NCI-H1105 treated with DMSO at 0.1 percent for 48 hours (cell line): Measurements from ENCODE around the gene WDR83.
"Not testable (repeated sequence)": the region's sequence is repeated elsewhere in the genome, so short reads cannot be mapped to it uniquely, and the experiment has no call there.

ENCODE experiments used
- DNase-seq: peaks from one replicate; lab custom pipeline; 2025; lab: John Stamatoyannopoulos, UW

The WDR83 gene

GRCh38 chr19:12685831-12686230 is 19.2 kb downstream of the WDR83 start:
- no peak for DNase-seq

GRCh38 chr19:12687496-12688196 is 21.0 kb downstream of the WDR83 start, which contains the start of gene GNG14:
Gene GNG14 (plus strand): TSS chr19:12687998. CDS start chr19:12688049, 51 bp downstream.
- DNase-seq: no peak

GRCh38 chr19:12689012-12689411 is 22.4 kb downstream of the WDR83 start:
- DNase-seq: no peak

GRCh38 chr19:12689581-12690216 is 23.1 kb downstream of the WDR83 start:
- no peak for DNase-seq

- DNase-seq: no peak
These were observed 26.4 kb downstream of the WDR83 start for GRCh38 chr19:12692960-12693359.

- DNase-seq: no peak
These were observed 28.0 kb downstream of the WDR83 start for GRCh38 chr19:12694641-12695040.

- DNase-seq: no peak
These were observed 28.5 kb downstream of the WDR83 start for GRCh38 chr19:12695096-12695495.

- DNase-seq: no peak
These were observed 28.9 kb downstream of the WDR83 start for GRCh38 chr19:12695514-12695913.

GRCh38 chr19:12695997-12696365 is 29.4 kb downstream of the WDR83 start:
- DNase-seq: no peak

- peak; percentile 89 for DNase-seq
These were observed 30.0 kb downstream of the WDR83 start, which contains the start of gene FBXW9 for GRCh38 chr19:12696366-12697335. Gene FBXW9 (minus strand): TSS chr19:12696631. CDS start chr19:12696581, 50 bp downstream.

- not testable (repeated sequence) for DNase-seq
These were observed 30.8 kb downstream of the WDR83 start for GRCh38 chr19:12697425-12697824.

- DNase-seq: no peak
These were observed 31.5 kb downstream of the WDR83 start for GRCh38 chr19:12698138-12698537.

- DNase-seq: no peak
These were observed 35.1 kb downstream of the WDR83 start for GRCh38 chr19:12701596-12702282.

- peak; percentile 55 for DNase-seq
These were observed 36.4 kb downstream of the WDR83 start for GRCh38 chr19:12703046-12703445.

- no peak for DNase-seq
These were observed 38.6 kb downstream of the WDR83 start for GRCh38 chr19:12705169-12705568.

- no peak for DNase-seq
These were observed 39.2 kb downstream of the WDR83 start for GRCh38 chr19:12705654-12706331.

- DNase-seq: no peak
These were observed 39.7 kb downstream of the WDR83 start for GRCh38 chr19:12706332-12706718.

- DNase-seq: no peak
These were observed 42.0 kb downstream of the WDR83 start for GRCh38 chr19:12708641-12709040.

- no peak for DNase-seq
These were observed 44.6 kb downstream of the WDR83 start for GRCh38 chr19:12711187-12711586.

- not testable (repeated sequence) for DNase-seq
These were observed 45.5 kb downstream of the WDR83 start for GRCh38 chr19:12712077-12712476.

- not testable (repeated sequence) for DNase-seq
These were observed 46.7 kb downstream of the WDR83 start for GRCh38 chr19:12713304-12713703.
